Lung (tissue), 12 donors: ENCODE results near the gene KAT8. TPM values are rescaled to one million over a fixed set of nuclear protein-coding genes. Genes with fewer than 3 reads are reported as not detected.
"Not testable (repeated sequence)": the region's sequence is repeated elsewhere in the genome, so short reads cannot be mapped to it uniquely, and the experiment has no call there.

Source experiments
- ATAC-seq: fragments of 200-7000 bp; cut with Tn5 transposase; one replicate; pipeline ENCODE4 v1.9.1; 2020; ENCODE audit warnings: moderate number of reproducible peaks; ENCODE audit not compliant: insufficient read depth, low FRiP score
- DNase-seq, 3 donors: peaks; one replicate each; pipeline ENCODE4 v3.0.0-alpha.2; 2013 to 2017
- H3K27ac ChIP-seq, 2 donors: one replicate each; pipeline ENCODE4 v1.5.1; 2013; ENCODE audit warnings: mild to moderate bottlenecking in 2 of 2, moderate library complexity in 2 of 2, control low read depth in 1 of 2, inconsistent platforms in 1 of 2, low read depth in 1 of 2, low read length in 1 of 2
- H3K27me3 ChIP-seq, 3 donors: one replicate each; pipeline ENCODE4 v1.5.1; 2013; ENCODE audit warnings: low read length in 2 of 3; ENCODE audit not compliant: control insufficient read depth in 3 of 3, insufficient read depth in 3 of 3
- H3K36me3 ChIP-seq, 4 donors: one replicate each; pipeline ENCODE4 v1.5.1; 2013; ENCODE audit warnings: low read length in 4 of 4, mild to moderate bottlenecking in 1 of 4, moderate library complexity in 1 of 4; ENCODE audit not compliant: control insufficient read depth in 4 of 4, insufficient read depth in 4 of 4
- H3K4me1 ChIP-seq, 5 donors: one replicate each; pipeline ENCODE4 v1.5.1; 2013; ENCODE audit warnings: low read length in 5 of 5, mild to moderate bottlenecking in 2 of 5, moderate library complexity in 1 of 5; ENCODE audit not compliant: control insufficient read depth in 5 of 5, insufficient read depth in 5 of 5
- H3K4me3 ChIP-seq: one replicate; pipeline ENCODE4 v1.5.1; 2013; ENCODE audit warnings: mild to moderate bottlenecking, control low read depth, moderate library complexity
- H3K9ac ChIP-seq, 2 donors: one replicate each; pipeline ENCODE4 v1.5.1; 2013; ENCODE audit warnings: low read length in 2 of 2, control low read depth in 1 of 2; ENCODE audit not compliant: insufficient read depth in 1 of 2
- H3K9me3 ChIP-seq, 4 donors: one replicate each; pipeline ENCODE4 v1.5.1; 2013; ENCODE audit warnings: low read length in 3 of 4, mild to moderate bottlenecking in 1 of 4, moderate library complexity in 1 of 4; ENCODE audit not compliant: control insufficient read depth in 4 of 4, insufficient read depth in 3 of 4
- WGBS, 2 donors: extraction: QIAGEN DNeasy Blood & Tissue Kit; methylation state at CpG; one replicate each; pipeline ENCODE4 v1.1.7; 2013; 5-methylcytosine and 5-hydroxymethylcytosine counted together
- polyA plus RNA-seq, 2 donors: library from polyadenylated mRNA; stranded (reverse); fragments of 200-250 nt; gene quantifications; one replicate each; pipeline ENCODE4 v1.2.1, GENCODE V29; 2013
- total RNA-seq, 2 donors: library from RNA; depleted of rRNA in 1 of 2; stranded (reverse); fragments of >200 nt in 1 of 2; gene quantifications; one replicate each; pipeline ENCODE4 v1.2.1, GENCODE V29; 2014 to 2021
- TF ChIP-seq, protein P1 (sequence below): IDR thresholded peaks from 2 replicates; pipeline ENCODE4 v1.5.1; 2012; ENCODE audit warnings: mild to moderate bottlenecking; ENCODE audit errors: control extremely low read depth, extremely low read depth
- donor health status: control.
- donor health status: control.
- donor health status: Bipolar disorder and iron deficiency.
- donor health status: healthy.
- donor health status: DM: yes; HTN: yes; CAD: no.

KAT8 gene
- total and polyA plus RNA-seq, 4 donors = 53.0 to 73.2 (median 60.8) TPM

DNA sequence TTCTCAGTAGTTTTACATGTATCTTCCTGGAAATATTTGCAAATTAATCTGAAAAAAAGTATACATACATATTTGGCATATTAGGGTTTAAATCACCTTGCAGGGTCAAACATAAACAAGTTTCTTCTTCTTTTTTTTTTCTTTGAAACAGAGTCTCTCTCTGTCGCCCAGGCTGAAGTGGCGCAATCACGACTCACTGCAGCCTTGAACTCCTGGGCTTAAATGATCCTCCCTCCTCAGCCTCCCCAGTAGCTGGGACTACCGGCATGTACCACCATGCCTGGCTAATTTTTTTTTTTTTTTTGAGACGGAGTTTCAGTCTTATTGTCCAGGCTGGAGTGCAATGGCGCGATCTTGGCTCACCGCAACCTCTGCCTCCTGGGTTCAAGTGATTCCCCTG lies 49.9 kb downstream of the KAT8 start:
- no peak overlapping the region for H3K9ac ChIP-seq
- no peaks in the 10 kb centered on the region for H3K4me1 ChIP-seq
- DNase-seq (no peak), ATAC-seq (no peak)
- H3K27ac ChIP-seq = no peak overlapping the region
- TF ChIP-seq, protein P1, sequence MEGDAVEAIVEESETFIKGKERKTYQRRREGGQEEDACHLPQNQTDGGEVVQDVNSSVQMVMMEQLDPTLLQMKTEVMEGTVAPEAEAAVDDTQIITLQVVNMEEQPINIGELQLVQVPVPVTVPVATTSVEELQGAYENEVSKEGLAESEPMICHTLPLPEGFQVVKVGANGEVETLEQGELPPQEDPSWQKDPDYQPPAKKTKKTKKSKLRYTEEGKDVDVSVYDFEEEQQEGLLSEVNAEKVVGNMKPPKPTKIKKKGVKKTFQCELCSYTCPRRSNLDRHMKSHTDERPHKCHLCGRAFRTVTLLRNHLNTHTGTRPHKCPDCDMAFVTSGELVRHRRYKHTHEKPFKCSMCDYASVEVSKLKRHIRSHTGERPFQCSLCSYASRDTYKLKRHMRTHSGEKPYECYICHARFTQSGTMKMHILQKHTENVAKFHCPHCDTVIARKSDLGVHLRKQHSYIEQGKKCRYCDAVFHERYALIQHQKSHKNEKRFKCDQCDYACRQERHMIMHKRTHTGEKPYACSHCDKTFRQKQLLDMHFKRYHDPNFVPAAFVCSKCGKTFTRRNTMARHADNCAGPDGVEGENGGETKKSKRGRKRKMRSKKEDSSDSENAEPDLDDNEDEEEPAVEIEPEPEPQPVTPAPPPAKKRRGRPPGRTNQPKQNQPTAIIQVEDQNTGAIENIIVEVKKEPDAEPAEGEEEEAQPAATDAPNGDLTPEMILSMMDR = no peak
- no peaks in the 10 kb centered on the region for H3K36me3 ChIP-seq
- 86 to 89% methylated on average over 8 of the region's 8 CpGs for WGBS, 2 donors
- H3K4me3 ChIP-seq = no peak overlapping the region
- no peaks in the 10 kb centered on the region for H3K27me3 ChIP-seq
- H3K9me3 ChIP-seq = no peaks in the 10 kb centered on the region

DNA sequence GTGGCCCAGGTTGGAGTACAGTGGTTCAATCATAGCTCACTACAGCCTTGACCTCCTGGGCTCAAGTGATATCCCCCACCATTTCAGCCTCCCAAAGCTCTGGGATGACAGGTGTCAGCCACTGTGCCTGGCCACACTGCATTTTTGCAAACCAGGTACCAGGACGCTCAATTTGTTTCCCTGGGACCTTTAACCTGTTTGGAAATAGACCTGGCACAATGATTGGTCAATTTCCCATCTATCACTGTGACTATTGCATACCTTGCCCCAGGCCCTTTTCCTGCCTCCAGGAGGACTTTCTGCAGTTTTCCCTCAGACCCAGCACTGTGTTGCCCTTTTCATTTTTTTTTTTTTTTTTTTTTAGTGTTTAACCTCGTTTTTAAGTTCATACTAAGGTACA lies 51.4 kb downstream of the KAT8 start:
- Histone ChIP-seq H3K4me1 (no peaks in the 10 kb centered on the region), H3K27ac (no peak overlapping the region), H3K36me3 (no peaks in the 10 kb centered on the region), H3K27me3 (no peaks in the 10 kb centered on the region), H3K4me3 (no peak overlapping the region), H3K9ac (no peak overlapping the region), H3K9me3 (no peaks in the 10 kb centered on the region)
- ATAC-seq (no peak), DNase-seq (no peak)
- WGBS, 2 donors = 58 to 75% methylated on average over 2 of the region's 2 CpGs
- TF ChIP-seq, protein P1 = no peak

DNA sequence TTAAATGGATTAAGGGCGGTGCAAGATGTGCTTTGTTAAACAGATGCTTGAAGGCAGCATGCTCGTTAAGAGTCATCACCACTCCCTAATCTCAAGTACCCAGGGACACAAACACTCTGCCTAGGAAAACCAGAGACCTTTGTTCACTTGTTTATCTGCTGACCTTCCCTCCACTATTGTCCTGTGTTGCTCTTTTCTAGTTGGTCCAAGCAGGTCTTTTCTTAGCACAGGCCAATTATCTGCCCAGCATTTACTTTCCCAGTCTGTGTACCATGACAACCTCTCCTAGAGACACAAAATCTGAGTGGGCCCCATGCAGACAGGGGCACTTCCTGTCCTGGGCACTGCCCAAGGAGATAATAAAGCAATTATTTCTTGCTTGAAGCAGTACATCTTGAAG lies 52.6 kb downstream of the KAT8 start:
- H3K4me3 ChIP-seq, DNase-seq, H3K4me1 ChIP-seq, H3K9me3 ChIP-seq, ATAC-seq, H3K27me3 ChIP-seq, H3K36me3 ChIP-seq, H3K27ac ChIP-seq, H3K9ac ChIP-seq: not testable (repeated sequence)
- no CpG with 5 or more reads among the region's 2 CpGs for WGBS, 2 donors

DNA sequence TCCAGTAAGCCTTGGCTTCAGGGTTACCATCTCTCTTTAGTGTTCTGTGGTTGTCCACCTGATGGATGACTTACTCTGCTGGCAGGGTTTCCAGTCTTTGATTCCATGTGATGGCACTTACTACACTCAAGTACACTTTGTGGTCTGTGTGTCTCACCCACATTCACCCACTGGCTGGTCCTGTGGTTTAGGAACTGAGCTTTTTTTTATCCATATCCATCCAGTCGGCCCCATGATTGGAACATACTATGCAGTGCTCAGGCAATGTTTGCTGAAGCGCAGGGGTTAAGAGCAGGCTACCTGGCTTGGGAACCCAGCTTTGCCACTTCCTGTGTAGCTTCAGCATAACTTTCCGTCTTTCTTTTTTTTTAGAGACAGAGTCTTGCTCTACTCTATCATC lies 59.7 kb downstream of the KAT8 start:
- Histone ChIP-seq H3K9me3 (no peaks in the 10 kb centered on the region), H3K9ac (no peak overlapping the region), H3K27me3 (no peaks in the 10 kb centered on the region), H3K4me1 (peaks cover under 1 to 16% (median 1%) of the 10 kb centered on the region in 5 donors), H3K4me3 (no peak overlapping the region), H3K36me3 (peaks cover 0 to 4% (median 0%) of the 10 kb centered on the region in 4 donors), H3K27ac (no peak overlapping the region)
- ATAC-seq (no peak), DNase-seq (no peak)
- 13 to 32% methylated on average over 3 of the region's 3 CpGs for WGBS, 2 donors
- TF ChIP-seq, protein P1 = no peak
